ENCODE results near the gene AARSD1.
"Not testable (repeated sequence)": the region's sequence is repeated elsewhere in the genome, so short reads cannot be mapped to it uniquely, and the experiment has no call there.

Gene AARSD1

GRCh38 chr17:42980766-42981397, 16.6 kb upstream of the AARSD1 start:
- peak; percentile 58 for DNase-seq (ENCODE audit: low spot score)

- peak; percentile 92 for DNase-seq (ENCODE audit: low spot score)
Observed at GRCh38 chr17:42980274-42980765, 16.1 kb upstream of the AARSD1 start, which contains the start of gene RUNDC1. RUNDC1 (plus strand) TSS chr17:42980565; CDS start chr17:42980577, 12 bp downstream.

- DNase-seq (ENCODE audit: low spot score), result no peak
Observed at GRCh38 chr17:42979511-42980273, 15.4 kb upstream of the AARSD1 start, which contains the start of gene PTGES3L. PTGES3L (minus strand) TSS chr17:42980080; CDS start chr17:42980053, 27 bp downstream.

- DNase-seq (ENCODE audit: low spot score), result not testable (repeated sequence)
Observed at GRCh38 chr17:42975701-42976100, 11.4 kb upstream of the AARSD1 start.

- no peak for DNase-seq (ENCODE audit: low spot score)
Observed at GRCh38 chr17:42975265-42975664, 11.0 kb upstream of the AARSD1 start.

GRCh38 chr17:42973323-42973722, 9.1 kb upstream of the AARSD1 start:
- DNase-seq (ENCODE audit: low spot score), result not testable (repeated sequence)

GRCh38 chr17:42971589-42971988, 7.3 kb upstream of the AARSD1 start:
- DNase-seq (ENCODE audit: low spot score), result no peak

GRCh38 chr17:42969001-42969581, 4.8 kb upstream of the AARSD1 start:
- DNase-seq (ENCODE audit: low spot score), result no peak

GRCh38 chr17:42967925-42968324, 3.7 kb upstream of the AARSD1 start:
- no peak for DNase-seq (ENCODE audit: low spot score)

GRCh38 chr17:42953669-42954068, 10.6 kb downstream of the AARSD1 start:
- DNase-seq (ENCODE audit: low spot score), result no peak

- no peak for DNase-seq (ENCODE audit: low spot score)
Observed at GRCh38 chr17:42950044-42950783, 14.0 kb downstream of the AARSD1 start.

- DNase-seq (ENCODE audit: low spot score), result no peak
Observed at GRCh38 chr17:42946812-42947211, 17.4 kb downstream of the AARSD1 start.

GRCh38 chr17:42944211-42944610, 20.0 kb downstream of the AARSD1 start:
- DNase-seq (ENCODE audit: low spot score), result no peak

GRCh38 chr17:42937712-42938596, 26.3 kb downstream of the AARSD1 start:
- peak; percentile 35 for DNase-seq (ENCODE audit: low spot score)

GRCh38 chr17:42929497-42929844, 34.8 kb downstream of the AARSD1 start:
- no peak for DNase-seq (ENCODE audit: low spot score)

- DNase-seq (ENCODE audit: low spot score), result no peak
Observed at GRCh38 chr17:42928714-42929496, 35.3 kb downstream of the AARSD1 start.

- no peak for DNase-seq (ENCODE audit: low spot score)
Observed at GRCh38 chr17:42924891-42925290, 39.4 kb downstream of the AARSD1 start.

GRCh38 chr17:42923472-42923871, 40.8 kb downstream of the AARSD1 start:
- not testable (repeated sequence) for DNase-seq (ENCODE audit: low spot score)

- no peak for DNase-seq (ENCODE audit: low spot score)
Observed at GRCh38 chr17:42922294-42922693, 42.0 kb downstream of the AARSD1 start.

GRCh38 chr17:42920922-42921321, 43.3 kb downstream of the AARSD1 start:
- no peak for DNase-seq (ENCODE audit: low spot score)

All from LoVo (cell line).